Astrocyte (in vitro differentiated cells and primary cell): ENCODE data around the gene CREB5.

Experiments used
- EZH2 ChIP-seq: IDR thresholded peaks from 2 replicates; pipeline ENCODE4 v1.6.1; 2012; ENCODE audit warnings: mild to moderate bottlenecking, low read length, inconsistent platforms; ENCODE audit not compliant: insufficient read depth
- TF ChIP-seq, protein P1 (sequence below): IDR thresholded peaks from 2 replicates; pipeline ENCODE4 v1.5.1; 2011; ENCODE audit warnings: low read depth, mild to moderate bottlenecking, inconsistent platforms, low read length, moderate library complexity; ENCODE audit not compliant: insufficient read depth

DNA sequence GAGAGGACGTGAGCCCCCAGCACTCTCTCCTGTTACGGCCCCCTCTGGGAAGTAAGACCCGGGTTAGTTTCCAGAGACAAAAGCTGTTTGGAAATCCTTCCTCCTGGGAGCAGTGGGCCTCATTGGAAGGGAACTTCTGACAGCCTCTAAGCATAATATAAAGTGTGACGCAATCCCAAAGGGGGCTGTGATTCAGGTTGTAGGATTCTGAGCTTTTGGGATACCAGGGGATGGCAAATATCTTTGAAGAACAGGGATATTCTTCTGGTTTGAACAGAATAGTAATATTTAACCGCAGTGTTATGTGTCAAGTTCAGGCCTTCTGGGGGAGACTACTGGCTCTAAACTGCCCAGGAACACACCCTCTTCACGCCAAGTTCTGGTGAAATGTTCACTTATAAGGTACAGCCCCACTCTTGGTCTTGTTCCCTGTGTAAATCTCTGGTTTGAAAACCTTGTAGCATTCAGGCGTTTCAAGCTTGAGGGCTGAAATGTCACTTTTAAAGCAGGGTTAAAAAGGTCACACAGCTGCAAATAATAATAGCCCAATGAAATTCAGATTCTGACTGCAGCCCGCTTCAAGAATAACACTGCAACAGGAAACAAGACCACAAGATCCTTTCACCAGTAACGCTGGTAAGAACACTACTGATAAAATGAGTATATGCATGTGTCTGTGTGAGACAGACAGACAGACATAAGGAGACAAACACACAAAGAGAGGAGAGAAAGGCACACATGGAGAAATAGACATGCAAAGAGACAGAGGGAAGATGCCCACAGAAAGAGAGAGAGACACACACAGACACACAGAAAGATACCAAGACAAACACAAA lies 69.0 kb downstream of the CREB5 start:
- TF ChIP-seq EZH2: no peak
- TF ChIP-seq, protein P1, sequence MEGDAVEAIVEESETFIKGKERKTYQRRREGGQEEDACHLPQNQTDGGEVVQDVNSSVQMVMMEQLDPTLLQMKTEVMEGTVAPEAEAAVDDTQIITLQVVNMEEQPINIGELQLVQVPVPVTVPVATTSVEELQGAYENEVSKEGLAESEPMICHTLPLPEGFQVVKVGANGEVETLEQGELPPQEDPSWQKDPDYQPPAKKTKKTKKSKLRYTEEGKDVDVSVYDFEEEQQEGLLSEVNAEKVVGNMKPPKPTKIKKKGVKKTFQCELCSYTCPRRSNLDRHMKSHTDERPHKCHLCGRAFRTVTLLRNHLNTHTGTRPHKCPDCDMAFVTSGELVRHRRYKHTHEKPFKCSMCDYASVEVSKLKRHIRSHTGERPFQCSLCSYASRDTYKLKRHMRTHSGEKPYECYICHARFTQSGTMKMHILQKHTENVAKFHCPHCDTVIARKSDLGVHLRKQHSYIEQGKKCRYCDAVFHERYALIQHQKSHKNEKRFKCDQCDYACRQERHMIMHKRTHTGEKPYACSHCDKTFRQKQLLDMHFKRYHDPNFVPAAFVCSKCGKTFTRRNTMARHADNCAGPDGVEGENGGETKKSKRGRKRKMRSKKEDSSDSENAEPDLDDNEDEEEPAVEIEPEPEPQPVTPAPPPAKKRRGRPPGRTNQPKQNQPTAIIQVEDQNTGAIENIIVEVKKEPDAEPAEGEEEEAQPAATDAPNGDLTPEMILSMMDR: no peak
